ENCODE measurements around the gene KCNE4.

- no peak for TF ChIP-seq GATA3 (IDR thresholded peaks at IDR 0.05; ENCODE audit: low read depth, low read length)
- no peak for TF ChIP-seq GATA2 (IDR thresholded peaks at IDR 0.05; ENCODE audit: low read depth, low read length)
Measured at GRCh38 chr2:223034221-223034975, 17.6 kb upstream of the KCNE4 start.
